ENCODE results near the gene CASK.
"Not testable (repeated sequence)": the region's sequence is repeated elsewhere in the genome, so short reads cannot be mapped to it uniquely, and the experiment has no call there.

CASK gene

DNA sequence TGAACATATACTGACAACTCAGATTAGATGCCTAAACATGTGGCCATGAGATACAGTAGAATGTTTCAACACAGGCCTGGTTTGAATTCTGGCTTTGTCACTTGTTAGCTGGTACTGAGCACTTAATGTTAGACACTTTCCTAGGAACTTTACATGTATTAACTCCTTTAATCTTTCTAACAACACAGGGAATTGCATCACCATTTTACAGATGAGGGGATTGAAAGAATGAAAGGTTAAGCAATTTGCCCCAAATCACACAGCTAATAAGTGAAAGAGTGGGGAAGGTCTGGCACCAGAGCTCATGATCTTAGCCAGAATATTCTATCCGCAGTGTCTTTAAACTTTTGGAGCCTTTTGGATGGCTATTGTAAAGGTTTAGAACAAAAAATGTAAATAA is 380.3 kb downstream of the CASK start:
- DNase-seq = no peak

- DNase-seq = no peak
Observed at GRCh38 chrX:41542536-41542935, 380.8 kb downstream of the CASK start.

DNA sequence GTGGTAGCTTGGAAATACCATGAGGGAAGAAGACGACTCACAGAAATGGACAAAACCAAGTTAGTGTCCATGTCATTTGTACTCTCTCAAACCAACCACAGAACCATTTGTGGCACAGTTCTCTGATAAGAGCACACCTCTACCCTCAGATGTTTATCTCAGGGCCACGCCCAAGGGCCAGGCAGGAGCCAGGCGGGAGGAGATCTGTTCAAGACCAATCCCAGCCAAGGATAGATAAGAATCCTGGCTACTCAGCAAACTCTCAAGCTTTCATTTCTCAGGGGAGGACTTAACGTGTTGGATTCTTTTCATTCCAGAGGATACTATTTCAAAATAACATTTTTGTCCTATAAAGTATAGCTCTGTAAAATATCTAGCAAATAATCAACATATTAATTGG is 381.2 kb downstream of the CASK start:
- no peak for DNase-seq

DNA sequence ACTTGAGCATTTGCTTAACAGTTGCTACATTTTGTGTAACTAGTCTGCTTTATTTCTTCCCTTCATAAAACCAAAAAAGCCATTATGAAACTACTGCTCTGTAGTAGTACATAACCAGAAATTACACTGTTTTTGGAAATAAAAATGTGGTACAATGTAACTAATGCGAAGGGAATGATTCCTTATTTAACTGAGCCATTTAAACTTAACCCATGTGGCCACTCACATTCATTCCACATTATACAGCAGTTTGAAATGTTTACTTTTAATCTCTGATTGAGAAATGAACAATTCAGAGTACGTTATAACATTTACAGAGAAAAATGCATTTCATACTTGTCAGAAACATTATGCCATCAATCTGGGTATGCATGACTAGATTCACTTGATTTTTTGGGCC is 382.0 kb downstream of the CASK start:
- no peak for DNase-seq

DNA sequence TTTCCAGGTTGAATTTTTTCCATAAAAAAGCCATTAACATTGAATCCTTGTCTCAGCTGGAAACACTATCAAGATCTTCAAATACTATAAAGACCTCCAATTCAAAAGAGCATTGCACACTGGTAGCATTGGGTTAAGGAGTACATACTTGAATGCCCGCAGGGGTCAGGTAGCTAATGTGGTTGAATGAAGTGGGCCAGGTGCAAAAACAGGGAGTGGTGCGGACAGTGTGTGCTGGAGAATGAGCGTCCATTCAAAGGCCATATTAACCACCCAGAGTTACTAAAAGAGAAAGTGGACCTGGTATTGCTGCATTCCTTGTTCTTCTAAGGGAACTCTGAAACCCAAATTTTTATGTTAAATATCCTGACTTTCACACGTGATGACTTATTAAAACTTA is 384.6 kb downstream of the CASK start:
- DNase-seq = no peak

- no peak for DNase-seq
Observed at GRCh38 chrX:41530085-41530484, 393.3 kb downstream of the CASK start.

DNA sequence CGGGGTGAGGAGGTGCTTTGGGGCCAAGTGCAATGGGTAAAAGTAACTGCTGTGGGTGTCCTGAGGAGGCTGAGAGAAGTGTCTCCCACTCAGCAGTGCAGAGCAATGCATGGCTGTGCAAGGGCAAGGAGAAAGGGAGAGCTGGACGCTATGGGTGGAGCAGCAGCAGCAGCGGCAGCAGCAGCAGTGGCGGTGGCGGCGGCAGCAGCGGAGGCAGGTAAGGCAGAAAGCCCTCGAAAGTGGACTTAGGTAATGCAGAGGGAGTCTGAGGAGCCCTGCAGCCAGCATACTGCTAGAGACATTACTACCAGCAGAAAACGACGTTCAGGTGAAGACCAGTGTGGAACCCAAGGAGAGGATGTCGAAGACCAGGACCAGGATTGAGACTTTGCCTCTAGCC is 394.1 kb downstream of the CASK start:
- DNase-seq = no peak

DNA sequence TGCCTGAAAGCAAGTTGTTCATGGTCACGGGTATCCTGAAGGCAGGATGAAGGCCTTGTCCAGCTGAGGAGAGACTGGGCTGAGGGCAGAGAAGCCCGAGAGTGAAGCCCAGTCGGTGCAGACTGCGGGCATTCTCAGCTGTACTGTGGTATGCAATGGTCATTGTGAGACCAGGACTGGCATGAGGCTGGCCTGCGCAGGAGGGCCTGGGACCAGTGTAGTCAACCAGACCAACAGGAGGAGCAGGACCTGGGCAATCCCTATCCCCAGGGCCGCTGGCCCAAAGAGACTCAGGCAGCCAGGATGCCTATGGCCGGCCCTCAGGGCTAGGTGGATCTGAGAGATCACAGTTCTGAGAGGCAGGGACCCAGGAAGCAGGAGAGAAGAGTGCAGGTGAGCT is 394.6 kb downstream of the CASK start:
- DNase-seq = no peak

DNA sequence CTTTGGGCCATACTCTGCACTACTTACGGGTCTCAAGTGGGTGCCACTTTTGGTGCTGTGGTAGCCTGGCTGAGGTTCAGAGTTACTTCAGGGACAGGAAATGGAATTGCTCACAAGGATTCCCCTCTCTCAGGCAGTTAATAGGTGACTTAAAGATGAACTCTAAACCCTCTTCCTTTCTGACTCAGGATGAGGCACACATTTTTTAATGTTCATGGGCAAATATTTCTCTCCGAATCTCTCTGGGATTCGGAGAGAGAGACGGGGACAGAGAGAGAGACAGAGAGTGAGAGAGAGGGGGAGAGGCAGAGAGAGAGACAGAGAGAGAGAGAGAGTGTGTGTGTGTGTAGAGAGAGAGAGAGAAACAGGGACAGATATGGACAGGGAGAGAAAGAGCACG is 396.4 kb downstream of the CASK start:
- DNase-seq = no peak

DNA sequence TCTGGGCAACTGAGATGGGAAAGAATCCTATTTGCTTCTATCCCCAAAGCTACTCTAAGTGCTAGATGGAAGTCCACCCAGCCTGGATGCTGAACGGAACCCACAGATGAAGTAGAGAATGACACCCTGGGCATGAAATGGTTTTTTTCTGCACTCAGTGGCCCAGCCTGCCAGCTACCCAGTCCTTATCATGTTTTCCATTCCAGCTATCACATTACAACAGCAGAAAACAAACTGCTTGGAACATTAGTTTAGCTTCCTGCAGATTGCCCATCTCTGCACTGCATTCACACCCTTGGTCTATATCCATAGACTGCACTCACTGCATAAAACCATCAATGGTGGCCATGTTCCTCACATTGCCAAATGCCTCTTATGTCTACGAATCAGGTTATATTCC is 397.1 kb downstream of the CASK start:
- DNase-seq = no peak

GRCh38 chrX:41522671-41523070 is 400.7 kb downstream of the CASK start:
- no peak for DNase-seq

DNA sequence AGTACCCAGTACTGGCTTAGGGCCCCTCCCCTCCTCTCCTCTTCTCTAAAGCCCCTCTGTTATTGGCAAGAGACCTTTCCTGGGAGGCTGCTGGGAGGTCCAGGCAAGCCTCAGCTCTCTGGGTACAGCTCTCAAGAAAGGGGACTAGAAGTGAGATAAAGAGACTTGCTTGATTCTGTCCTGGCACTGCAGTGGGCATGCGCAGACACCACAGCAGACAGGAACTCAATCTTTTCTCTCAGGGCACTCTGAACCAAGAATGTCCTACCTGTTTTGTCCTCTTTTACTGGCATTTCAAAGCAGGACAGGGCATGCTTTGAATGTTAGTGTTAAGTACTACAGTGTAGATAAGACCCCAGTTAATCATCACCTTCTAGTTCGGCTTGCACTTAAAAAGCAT is 401.3 kb downstream of the CASK start:
- DNase-seq = no peak

GRCh38 chrX:41519468-41519867 is 403.9 kb downstream of the CASK start:
- no peak for DNase-seq

- DNase-seq = no peak
Observed at GRCh38 chrX:41518841-41519220, 404.5 kb downstream of the CASK start.

- no peak for DNase-seq
Observed at GRCh38 chrX:41518127-41518840, 405.1 kb downstream of the CASK start.

- DNase-seq = no peak
Observed at GRCh38 chrX:41516999-41517765, 406.2 kb downstream of the CASK start.

DNA sequence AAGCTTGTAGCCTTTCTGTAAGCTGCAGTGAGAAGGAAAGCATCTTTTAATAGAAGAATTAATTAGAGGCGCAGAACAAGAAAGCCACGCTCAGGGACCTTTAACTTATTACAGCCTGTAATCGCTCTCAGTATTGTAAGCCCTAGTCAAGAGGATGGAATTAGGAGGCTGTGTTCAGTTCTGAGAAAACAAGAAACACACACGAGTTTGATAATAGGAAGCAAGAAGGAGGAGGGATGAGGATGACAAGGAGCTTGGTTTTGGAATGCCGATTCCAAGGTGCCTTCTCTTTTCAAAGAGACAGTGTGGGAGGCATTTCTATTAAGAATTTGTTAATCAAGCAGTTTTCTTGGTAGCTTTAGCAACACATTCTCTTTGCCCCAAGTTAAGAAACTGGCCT is 406.9 kb downstream of the CASK start:
- DNase-seq = no peak

- DNase-seq = no peak
Observed at GRCh38 chrX:41515376-41515775, 408.0 kb downstream of the CASK start.

GRCh38 chrX:41514179-41514578 is 409.2 kb downstream of the CASK start:
- no peak for DNase-seq

- DNase-seq = not testable (repeated sequence)
Observed at GRCh38 chrX:41512853-41513252, 410.5 kb downstream of the CASK start.

DNA sequence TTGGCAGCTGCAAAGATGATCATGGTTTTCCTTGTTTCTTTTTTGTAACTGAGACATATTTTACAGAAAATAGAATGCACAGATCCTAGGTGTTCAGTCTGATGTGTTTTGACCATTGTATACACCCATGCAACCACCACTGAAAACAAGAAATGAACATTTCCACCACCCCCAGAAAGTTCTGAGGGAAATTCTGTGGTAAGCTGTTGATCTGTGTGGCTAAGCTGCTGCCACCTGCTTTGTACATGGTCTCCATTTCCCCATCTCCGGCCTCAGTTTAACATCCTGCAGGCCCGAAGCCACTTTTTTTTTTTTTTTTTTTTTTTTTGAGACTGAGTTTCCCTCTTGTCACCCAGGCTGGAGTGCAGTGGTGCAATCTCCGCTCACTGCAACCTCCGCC is 411.0 kb downstream of the CASK start:
- DNase-seq = no peak

DNA sequence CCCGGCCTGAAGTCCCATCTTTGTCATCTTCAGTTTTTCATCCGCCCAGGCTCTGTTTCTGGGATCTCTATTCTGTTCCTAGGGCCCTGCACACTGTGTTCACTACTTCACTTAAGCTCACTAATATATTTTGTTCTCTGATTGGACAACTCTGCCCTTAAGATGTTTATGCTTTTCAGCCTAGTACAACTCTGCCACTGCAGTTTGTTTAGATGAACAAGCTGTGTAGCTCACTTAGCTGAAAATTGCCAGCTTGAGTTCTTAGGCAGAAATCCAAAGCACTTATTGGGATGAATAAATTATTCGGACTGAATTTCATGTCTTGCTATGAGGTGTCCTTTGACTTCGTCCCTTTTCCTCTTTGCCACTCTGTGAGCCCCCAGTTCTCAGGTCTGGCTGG is 415.4 kb downstream of the CASK start:
- DNase-seq = no peak

- DNase-seq = no peak
Observed at GRCh38 chrX:41502004-41502403, 421.4 kb downstream of the CASK start.

DNA sequence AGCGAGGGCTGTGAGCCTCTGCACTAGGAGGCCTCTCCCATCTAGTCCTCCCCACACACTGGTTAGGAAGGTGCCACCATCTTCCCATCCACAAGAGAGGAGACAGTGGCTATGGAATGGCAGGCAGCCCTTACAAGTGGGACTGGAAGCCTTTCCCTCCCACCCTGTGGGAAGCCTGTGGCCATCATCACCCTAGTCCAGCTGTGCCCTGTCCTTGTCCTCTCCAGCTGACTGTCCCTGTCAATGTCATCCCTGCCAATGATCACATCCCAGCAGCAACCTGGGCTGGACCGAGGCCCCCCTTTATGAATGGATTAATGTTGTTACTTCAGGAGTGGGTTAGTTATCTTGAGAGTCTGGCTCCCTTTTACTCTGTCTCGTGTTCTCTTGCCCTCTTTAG is 423.4 kb downstream of the CASK start:
- DNase-seq = no peak

GRCh38 chrX:41499195-41499594 is 424.2 kb downstream of the CASK start:
- DNase-seq = no peak

All from CD4-positive, alpha-beta T cell treated with Interleukin-21 for 1 hour (primary cell).